ENCODE measurements around the gene OR8D1. TPM values are rescaled to one million over a fixed set of nuclear protein-coding genes. Genes with fewer than 3 reads are reported as not detected.
"Not testable (repeated sequence)": the region's sequence is repeated elsewhere in the genome, so short reads cannot be mapped to it uniquely, and the experiment has no call there.

The OR8D1 gene
- total and polyA plus RNA-seq, 3 experiments from 2014 or later, result not detected

- H3K27me3 Mint-ChIP-seq, result no peaks in the 10 kb centered on the region
- H3K4me3 ChIP-seq (ENCODE audit: low read length), result no peak overlapping the region
- no peak overlapping the region for H3K27ac ChIP-seq (ENCODE audit: low read depth, low read length)
- H3K9me3 ChIP-seq (ENCODE audit: low read length), result no peaks in the 10 kb centered on the region
- no peaks in the 10 kb centered on the region for H3K4me1 ChIP-seq (ENCODE audit: insufficient read depth, low read length)
- H3K36me3 ChIP-seq (ENCODE audit: insufficient read depth, low read length), result no peaks in the 10 kb centered on the region
- H3K4me3 Mint-ChIP-seq, result no peak overlapping the region
- peaks cover 0 to 15% (median 7%) of the 10 kb centered on the region in 5 donors for H3K9me3 Mint-ChIP-seq
- no peaks in the 10 kb centered on the region for H3K36me3 Mint-ChIP-seq
- POLR2A ChIA-PET, result no interaction called here
- H3K27ac Mint-ChIP-seq, result no peak overlapping the region
- no peak for DNase-seq
- H3K4me1 Mint-ChIP-seq, result no peaks in the 10 kb centered on the region
- CTCF ChIA-PET, result no interaction called here
- H3K27me3 ChIP-seq (ENCODE audit: insufficient read depth, low read length, poor library complexity, severe bottlenecking), result no peaks in the 10 kb centered on the region
Observed at GRCh38 chr11:124277207-124277606, 36.5 kb downstream of the OR8D1 start.

DNA sequence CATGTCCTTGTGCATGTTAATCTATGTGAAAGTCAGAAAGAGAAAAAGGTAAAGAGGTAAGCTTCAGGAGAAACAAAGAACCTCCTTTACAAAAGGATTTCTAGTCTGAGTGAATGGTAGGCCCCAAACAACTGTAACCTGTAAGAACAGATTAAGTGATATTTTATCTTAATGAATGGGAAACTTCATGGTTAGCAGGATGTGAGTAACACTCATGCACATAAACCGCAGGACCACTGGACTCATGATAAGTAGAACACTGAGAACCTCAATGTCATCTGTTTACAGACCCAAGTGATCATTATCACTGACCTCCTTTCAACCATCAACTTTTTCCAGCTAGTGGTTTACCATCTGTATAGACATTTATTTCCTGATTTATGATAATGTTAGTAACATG is 37.7 kb downstream of the OR8D1 start:
- ChIA-PET CTCF (no interaction called here), POLR2A (no interaction called here)
- H3K27me3 Mint-ChIP-seq, result no peaks in the 10 kb centered on the region
- no peak overlapping the region for H3K4me3 Mint-ChIP-seq
- H3K9me3 Mint-ChIP-seq, result peaks cover 0 to 15% (median 6%) of the 10 kb centered on the region in 5 donors
- no peaks in the 10 kb centered on the region for H3K36me3 ChIP-seq (ENCODE audit: insufficient read depth, low read length)
- H3K27ac Mint-ChIP-seq, result no peak overlapping the region
- H3K27ac ChIP-seq (ENCODE audit: low read depth, low read length), result no peak overlapping the region
- H3K36me3 Mint-ChIP-seq, result no peaks in the 10 kb centered on the region
- H3K4me3 ChIP-seq (ENCODE audit: low read length), result no peak overlapping the region
- H3K4me1 Mint-ChIP-seq, result no peaks in the 10 kb centered on the region
- H3K27me3 ChIP-seq (ENCODE audit: insufficient read depth, low read length, poor library complexity, severe bottlenecking), result no peaks in the 10 kb centered on the region
- no peak for DNase-seq
- no peaks in the 10 kb centered on the region for H3K9me3 ChIP-seq (ENCODE audit: low read length)
- H3K4me1 ChIP-seq (ENCODE audit: insufficient read depth, low read length), result no peaks in the 10 kb centered on the region

DNA sequence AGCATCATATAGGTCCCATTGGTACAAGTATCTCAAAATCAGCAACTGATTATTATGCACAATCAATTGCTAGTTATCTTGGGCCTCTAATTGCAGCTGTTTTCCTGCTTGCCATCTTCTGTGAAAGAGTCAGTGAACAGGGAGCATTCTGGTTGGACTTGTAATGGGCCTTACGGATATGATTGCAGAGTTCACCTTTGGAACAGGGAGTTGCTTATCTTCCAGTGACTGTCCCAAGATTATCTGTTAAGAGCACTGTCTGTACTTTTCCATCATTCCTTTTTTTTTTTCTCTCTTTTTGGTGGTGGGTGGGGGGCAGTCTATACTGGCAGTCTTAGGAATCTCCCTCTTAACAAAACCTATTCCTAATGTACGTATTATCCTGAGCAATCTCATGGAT is 39.7 kb downstream of the OR8D1 start:
- Mint-ChIP-seq H3K9me3 (peaks cover 0 to 7% (median 0%) of the 10 kb centered on the region in 5 donors), H3K4me1 (no peaks in the 10 kb centered on the region), H3K27ac (no peak overlapping the region), H3K36me3 (no peaks in the 10 kb centered on the region), H3K4me3 (no peak overlapping the region), H3K27me3 (no peaks in the 10 kb centered on the region)
- Histone ChIP-seq H3K4me3 (ENCODE audit: low read length) (no peak overlapping the region), H3K27ac (ENCODE audit: low read depth, low read length) (no peak overlapping the region), H3K9me3 (ENCODE audit: low read length) (no peaks in the 10 kb centered on the region), H3K27me3 (ENCODE audit: insufficient read depth, low read length, poor library complexity, severe bottlenecking) (no peaks in the 10 kb centered on the region), H3K4me1 (ENCODE audit: insufficient read depth, low read length) (no peaks in the 10 kb centered on the region), H3K36me3 (ENCODE audit: insufficient read depth, low read length) (no peaks in the 10 kb centered on the region)
- ChIA-PET CTCF (no interaction called here), POLR2A (no interaction called here)
- no peak for DNase-seq

DNA sequence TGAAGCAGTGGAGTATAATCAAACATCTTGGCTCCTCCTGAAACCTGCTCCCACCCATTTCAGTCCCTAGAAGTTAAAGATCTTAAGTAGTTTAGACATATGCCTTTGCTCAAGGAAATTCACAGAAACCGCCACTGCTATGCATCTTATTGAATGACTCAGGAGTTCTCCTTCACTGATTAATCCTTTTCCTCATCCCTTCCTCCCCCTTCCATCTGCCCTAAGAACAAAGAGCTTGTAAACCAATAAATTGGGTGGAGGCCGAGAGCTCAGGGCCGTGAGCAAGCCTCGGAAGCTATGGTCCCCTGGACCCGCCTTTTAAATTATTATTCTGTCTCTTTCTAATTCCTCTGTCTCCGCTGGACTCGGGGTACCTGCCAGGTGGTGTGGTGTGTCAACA is 42.9 kb downstream of the OR8D1 start:
- H3K27ac ChIP-seq (ENCODE audit: low read depth, low read length); CTCF ChIA-PET; H3K4me1 ChIP-seq (ENCODE audit: insufficient read depth, low read length); H3K4me3 Mint-ChIP-seq; H3K27ac Mint-ChIP-seq; H3K27me3 ChIP-seq (ENCODE audit: insufficient read depth, low read length, poor library complexity, severe bottlenecking); H3K9me3 Mint-ChIP-seq; H3K36me3 Mint-ChIP-seq; H3K4me1 Mint-ChIP-seq; POLR2A ChIA-PET; DNase-seq; H3K36me3 ChIP-seq (ENCODE audit: insufficient read depth, low read length); H3K9me3 ChIP-seq (ENCODE audit: low read length); H3K27me3 Mint-ChIP-seq; H3K4me3 ChIP-seq (ENCODE audit: low read length): not testable (repeated sequence)

- H3K27me3 ChIP-seq (ENCODE audit: insufficient read depth, low read length, poor library complexity, severe bottlenecking); H3K27ac Mint-ChIP-seq; H3K4me1 ChIP-seq (ENCODE audit: insufficient read depth, low read length); H3K36me3 Mint-ChIP-seq; H3K9me3 Mint-ChIP-seq; H3K4me3 Mint-ChIP-seq; H3K27ac ChIP-seq (ENCODE audit: low read depth, low read length); H3K4me3 ChIP-seq (ENCODE audit: low read length); POLR2A ChIA-PET; H3K27me3 Mint-ChIP-seq; H3K4me1 Mint-ChIP-seq; CTCF ChIA-PET; DNase-seq; H3K9me3 ChIP-seq (ENCODE audit: low read length); H3K36me3 ChIP-seq (ENCODE audit: insufficient read depth, low read length): not testable (repeated sequence)
Observed at GRCh38 chr11:124265041-124265440, 48.7 kb downstream of the OR8D1 start.

DNA sequence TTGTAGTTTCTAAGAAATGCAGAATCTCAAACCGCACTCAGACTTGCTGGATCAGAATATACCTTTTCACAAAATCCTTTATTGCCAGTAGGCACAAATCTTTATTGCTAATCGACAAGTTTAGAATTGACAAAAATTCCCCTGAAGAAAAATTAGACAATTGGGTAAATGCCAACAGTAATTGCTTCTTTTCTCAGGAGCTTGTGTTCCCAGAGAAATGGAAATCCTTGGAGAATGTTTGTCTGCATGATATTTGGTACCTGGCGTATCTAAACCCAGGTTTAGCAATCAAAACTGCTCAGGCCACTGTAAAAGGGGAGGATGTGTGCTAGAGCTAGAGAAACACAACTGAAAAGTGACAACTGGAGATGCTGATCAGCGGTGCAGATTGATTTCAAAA is 57.7 kb downstream of the OR8D1 start, which contains the start of gene OR8G5:
Gene OR8G5, plus strand, starts transcription at position 301 of the 400 bp plus-strand sequence. CDS start 8,556 bp downstream, outside the sequence.
- ChIA-PET CTCF (no interaction called here), POLR2A (no interaction called here)
- H3K36me3 Mint-ChIP-seq, result no peaks in the 10 kb centered on the region
- no peaks in the 10 kb centered on the region for H3K9me3 ChIP-seq (ENCODE audit: low read length)
- peaks cover 0 to 5% (median 0%) of the 10 kb centered on the region in 5 donors for H3K9me3 Mint-ChIP-seq
- H3K4me1 Mint-ChIP-seq, result no peaks in the 10 kb centered on the region
- H3K27ac ChIP-seq (ENCODE audit: low read depth, low read length), result no peak within 1 kb of the TSS
- H3K27ac Mint-ChIP-seq, result peak within 1 kb of the TSS in 1 of 8 donors; percentile 67
- no peaks in the 10 kb centered on the region for H3K27me3 ChIP-seq (ENCODE audit: insufficient read depth, low read length, poor library complexity, severe bottlenecking)
- no peaks in the 10 kb centered on the region for H3K4me1 ChIP-seq (ENCODE audit: insufficient read depth, low read length)
- H3K36me3 ChIP-seq (ENCODE audit: insufficient read depth, low read length), result no peaks in the 10 kb centered on the region
- H3K27me3 Mint-ChIP-seq, result peaks cover 0 to 3% of the 10 kb centered on the region in 2 donors
- no peak within 1 kb of the TSS for H3K4me3 Mint-ChIP-seq
- no peak for DNase-seq
- no peak within 1 kb of the TSS for H3K4me3 ChIP-seq (ENCODE audit: low read length)

Other genes with a start within 250 kb of the OR8D1 start
- gene VWA5A, start 198.5 kb downstream of the OR8D1 start, total RNA-seq, result 1 to 10 TPM; 2.9 to 3.3 TPM
- 5.3 TPM for gene VWA5A, start 198.5 kb downstream of the OR8D1 start, polyA plus RNA-seq
- not detected for gene OR10D3, start 130.6 kb downstream of the OR8D1 start, total RNA-seq
- gene OR10D3, start 130.6 kb downstream of the OR8D1 start, polyA plus RNA-seq, result not detected
- gene OR8G1, start 72.9 kb downstream of the OR8D1 start, total RNA-seq, result not detected
- gene OR8G1, start 72.9 kb downstream of the OR8D1 start, polyA plus RNA-seq, result not detected
- not detected for gene OR8G5, start 57.6 kb downstream of the OR8D1 start, total RNA-seq
- not detected for gene OR8G5, start 57.6 kb downstream of the OR8D1 start, polyA plus RNA-seq
- gene OR8D2, start 6.2 kb upstream of the OR8D1 start, total RNA-seq, result not detected
- gene OR8D2, start 6.2 kb upstream of the OR8D1 start, polyA plus RNA-seq, result not detected
- gene OR8B2, start 70.5 kb upstream of the OR8D1 start, total RNA-seq, result not detected
- not detected for gene OR8B2, start 70.5 kb upstream of the OR8D1 start, polyA plus RNA-seq
- gene OR8B3, start 85.1 kb upstream of the OR8D1 start, total RNA-seq, result not detected
- not detected for gene OR8B3, start 85.1 kb upstream of the OR8D1 start, polyA plus RNA-seq
- gene OR8B4, start 110.9 kb upstream of the OR8D1 start, total RNA-seq, result not detected
- not detected for gene OR8B4, start 110.9 kb upstream of the OR8D1 start, polyA plus RNA-seq
- gene OR8B8, start 131.7 kb upstream of the OR8D1 start, total RNA-seq, result not detected
- gene OR8B8, start 131.7 kb upstream of the OR8D1 start, polyA plus RNA-seq, result not detected
- not detected for gene OR8B12, start 229.7 kb upstream of the OR8D1 start, total RNA-seq
- not detected for gene OR8B12, start 229.7 kb upstream of the OR8D1 start, polyA plus RNA-seq